HT-29 (cell line): ENCODE measurements around the gene KLHL18. TPM values are rescaled to one million over a fixed set of nuclear protein-coding genes. Genes with fewer than 3 reads are reported as not detected.

ENCODE experiments used
- DNase-seq: peaks from one replicate; pipeline ENCODE4 v3.0.0-alpha.2; 2015; ENCODE audit warnings: low spot score
- small RNA-seq: library from RNA; depleted of rRNA; stranded (forward); fragments of <200 nt; gene quantifications from one replicate; pipeline ENCODE3, GENCODE V24; 2014
- total RNA-seq: library from RNA; depleted of rRNA; stranded (reverse); fragments of >200 nt; shearing (Covaris generic); gene quantifications from 2 replicates; pipeline ENCODE4 v1.2.3, GENCODE V29; 2014; rRNA removed

Gene KLHL18
- total RNA-seq, 1 experiment from 2014 or later: 11.5 TPM

DNA sequence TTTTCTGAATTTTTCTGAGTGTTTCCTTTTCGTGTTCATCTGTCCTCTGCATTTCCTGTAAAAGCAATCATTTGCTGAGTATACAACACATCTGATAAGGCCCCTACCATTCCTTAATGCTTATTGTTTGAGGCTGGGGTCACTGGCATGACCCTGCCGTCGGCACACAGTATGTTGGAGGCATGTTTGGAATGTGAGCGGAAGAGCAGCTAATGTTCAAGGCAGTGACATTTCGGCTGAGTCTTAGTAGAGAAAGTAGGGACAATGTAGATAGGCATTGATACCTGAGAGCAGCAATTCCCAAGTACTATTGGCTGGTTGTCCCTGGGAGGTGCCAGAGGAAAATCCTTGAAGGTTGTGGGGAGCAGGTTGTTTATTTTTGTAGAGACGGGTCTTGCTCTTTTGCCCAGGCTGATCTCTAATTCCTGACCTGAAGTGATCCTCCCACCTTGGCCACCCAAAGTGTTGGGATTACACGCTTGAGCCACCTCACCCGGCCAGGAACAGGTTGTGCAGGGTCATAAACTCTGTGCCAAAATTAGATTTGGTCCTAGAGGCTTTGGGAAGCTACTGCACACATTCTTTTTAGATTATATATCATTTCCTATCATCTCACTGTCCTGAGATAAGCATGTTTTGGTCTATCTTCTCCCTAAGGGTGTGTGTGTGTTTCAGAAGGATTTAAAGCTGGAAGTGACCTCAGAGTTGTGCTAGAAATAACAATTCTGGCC, 111.6 kb downstream of the KLHL18 start:
- peak; percentile 24 for DNase-seq

DNA sequence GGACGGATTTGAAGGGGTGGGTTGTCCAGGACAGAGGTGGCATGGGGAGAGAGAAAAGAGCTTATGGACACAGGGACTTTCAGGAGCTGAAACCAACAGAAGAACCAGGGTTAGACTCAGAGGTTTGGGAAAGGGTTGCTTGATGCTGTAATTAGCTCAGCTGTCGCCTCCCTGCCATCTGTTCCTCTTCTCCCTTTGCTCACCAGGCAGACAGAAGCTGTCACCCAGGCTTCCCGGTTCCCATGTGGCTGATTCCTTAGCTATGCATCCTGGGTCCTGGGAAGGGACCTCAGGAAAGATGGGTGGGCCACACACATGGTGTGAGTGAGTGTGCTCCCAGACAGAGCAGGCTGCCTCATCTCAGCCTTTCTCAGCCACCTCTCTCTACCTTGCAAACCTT, 112.1 kb downstream of the KLHL18 start:
- DNase-seq: no peak

Small RNA genes lying within 50 kb of the gene (small RNA-seq; reads per million reads assigned to genes)
- 12.5 reads per million, percentile 89 among the genes with 10 or more reads in this experiment for gene SNORD13P3

Other genes starting within 250 kb of the KLHL18 start
- 8.7 and 13.4 TPM in 2 replicates for gene SETD2, start 118.8 kb upstream of the KLHL18 start, total RNA-seq
- 28.7 and 31.7 TPM in 2 replicates for gene KIF9, start 145 bp upstream of the KLHL18 start, total RNA-seq
- 13.9 and 16.6 TPM in 2 replicates for gene PTPN23, start 98.1 kb downstream of the KLHL18 start, total RNA-seq
- 83.0 and 88.1 TPM in 2 replicates for gene SCAP, start 193.0 kb downstream of the KLHL18 start, total RNA-seq
- gene ELP6, start 230.8 kb downstream of the KLHL18 start, total RNA-seq: 34.9 and 41.2 TPM in 2 replicates